ENCODE data around the gene KRTAP5-8.
"Not testable (repeated sequence)": the region's sequence is repeated elsewhere in the genome, so short reads cannot be mapped to it uniquely, and the experiment has no call there.

Gene KRTAP5-8

GRCh38 chr11:71539017-71539416, 1.2 kb downstream of the KRTAP5-8 start:
- DNase-seq (ENCODE audit: low read depth), result no peak
- no peak overlapping the region for H3K4me3 ChIP-seq (replicated peaks; ENCODE audit: low read depth, low read length)
- TF ChIP-seq CTCF (IDR thresholded peaks at IDR 0.05; ENCODE audit: low read length, missing control alignments), result no peak

- DNase-seq (ENCODE audit: low read depth); H3K4me3 ChIP-seq (replicated peaks; ENCODE audit: low read depth, low read length): not testable (repeated sequence)
Observed at GRCh38 chr11:71539971-71540370, 2.1 kb downstream of the KRTAP5-8 start.

- DNase-seq (ENCODE audit: low read depth); H3K4me3 ChIP-seq (replicated peaks; ENCODE audit: low read depth, low read length): not testable (repeated sequence)
Observed at GRCh38 chr11:71540521-71541304, 2.9 kb downstream of the KRTAP5-8 start.

- TF ChIP-seq CTCF (IDR thresholded peaks at IDR 0.05; ENCODE audit: low read length, missing control alignments), result no peak
- no peak overlapping the region for H3K4me3 ChIP-seq (replicated peaks; ENCODE audit: low read depth, low read length)
- DNase-seq (ENCODE audit: low read depth), result no peak
Observed at GRCh38 chr11:71542382-71542781, 4.6 kb downstream of the KRTAP5-8 start.

- no peak overlapping the region for H3K4me3 ChIP-seq (replicated peaks; ENCODE audit: low read depth, low read length)
- TF ChIP-seq CTCF (IDR thresholded peaks at IDR 0.05; ENCODE audit: low read length, missing control alignments), result no peak
- no peak for DNase-seq (ENCODE audit: low read depth)
Observed at GRCh38 chr11:71542879-71543777, 5.3 kb downstream of the KRTAP5-8 start.

- no peak overlapping the region for H3K4me3 ChIP-seq (replicated peaks; ENCODE audit: low read depth, low read length)
- DNase-seq (ENCODE audit: low read depth), result no peak
- TF ChIP-seq CTCF (IDR thresholded peaks at IDR 0.05; ENCODE audit: low read length, missing control alignments), result no peak
Observed at GRCh38 chr11:71543866-71544265, 6.0 kb downstream of the KRTAP5-8 start.

GRCh38 chr11:71544525-71545214, 6.8 kb downstream of the KRTAP5-8 start:
- TF ChIP-seq CTCF (IDR thresholded peaks at IDR 0.05; ENCODE audit: low read length, missing control alignments), result no peak
- no peak for DNase-seq (ENCODE audit: low read depth)
- H3K4me3 ChIP-seq (replicated peaks; ENCODE audit: low read depth, low read length), result no peak overlapping the region

Measured in fibroblast of pulmonary artery (primary cell).